Esophagus muscularis mucosa (tissue), 4 donors: Measurements from ENCODE around the gene PCSK6. TPM values are rescaled to one million over a fixed set of nuclear protein-coding genes. Genes with fewer than 3 reads are reported as not detected.
A peak's percentile ranks its signal among the peaks of the same experiment; 100 is the strongest.

Experiments
- DNase-seq: peaks from one replicate; pipeline ENCODE4 v3.0.0-alpha.2; 2017; ENCODE audit errors: extremely low spot score
- H3K27ac ChIP-seq, 4 donors: fragments of 200-600 bp; sonication (generic); replicated peaks in 1 of 4; 1 replicate in 3 of 4; 2 replicates in 1 of 4; pipeline ENCODE4 v1.5.1; 2016 to 2019; ENCODE audit warnings: mild to moderate bottlenecking in 1 of 4
- H3K27me3 ChIP-seq, 4 donors: fragments of 200-600 bp; sonication (generic); one replicate each; pipeline versions ENCODE4 v1.5.1 to v1.6.0; 2016 to 2019
- H3K36me3 ChIP-seq, 4 donors: fragments of 200-600 bp; sonication (generic); one replicate each; pipeline ENCODE4 v1.5.1; 2016 to 2019
- H3K4me1 ChIP-seq, 4 donors: fragments of 200-600 bp; sonication (generic); one replicate each; pipeline ENCODE4 v1.5.1; 2016 to 2019
- H3K4me3 ChIP-seq, 4 donors: fragments of 200-600 bp; sonication (generic); 1 replicate in 2 of 4; 2 replicates in 2 of 4; pipeline ENCODE4 v1.5.1; 2016 to 2019; ENCODE audit warnings: mild to moderate bottlenecking in 4 of 4, moderate library complexity in 1 of 4
- H3K9me3 ChIP-seq, 4 donors: fragments of 200-600 bp; sonication (generic); 1 replicate in 3 of 4; 2 replicates in 1 of 4; pipeline ENCODE4 v1.5.1; 2016 to 2019
- EP300 ChIP-seq: sonication (generic); formaldehyde crosslinking; IDR thresholded peaks from one replicate; pipeline ENCODE4 v1.6.1; 2017; ENCODE audit warnings: antibody characterized with exemption
- POLR2A ChIP-seq: fragments of 450-650 bp; IDR thresholded peaks from one replicate; pipeline ENCODE4 v1.6.1; 2017; ENCODE audit warnings: antibody characterized with exemption, moderate library complexity, mild to moderate bottlenecking, low read depth
- POLR2AphosphoS5 ChIP-seq, 2 donors: sonication (generic); formaldehyde crosslinking; IDR thresholded peaks; one replicate each; pipeline ENCODE4 v1.6.1; 2017; ENCODE audit warnings: antibody characterized with exemption in 2 of 2
- WGBS: methylation state at CpG from one replicate; pipeline ENCODE4 v1.1.5; 2018; 5-methylcytosine and 5-hydroxymethylcytosine counted together
- intact Hi-C: fragments of 100-400 bp; cut with DNase I; formaldehyde crosslinking; loops from one replicate; pipeline ENCODE4 v1.15.1; 2023
- total RNA-seq, 4 donors: library from RNA; depleted of rRNA; stranded (reverse); fragments of >200 nt; gene quantifications; one replicate each; pipeline versions ENCODE4 v1.1.0 to v1.2.1, GENCODE V29; 2016
- TF ChIP-seq, protein P1 (sequence below), 3 experiments: fragments of 200-600 bp in 2 of 3; fragments of 450-650 bp in 1 of 3; sonication (generic) in 2 of 3; IDR thresholded peaks; one replicate each; pipeline ENCODE4 v1.5.1; 2017 to 2019; ENCODE audit warnings: antibody characterized with exemption in 3 of 3, mild to moderate bottlenecking in 2 of 3, moderate library complexity in 1 of 3

PCSK6 gene
- total RNA-seq, 4 donors from 2014 or later = 13.6 to 24.1 (median 15.3) TPM

DNA sequence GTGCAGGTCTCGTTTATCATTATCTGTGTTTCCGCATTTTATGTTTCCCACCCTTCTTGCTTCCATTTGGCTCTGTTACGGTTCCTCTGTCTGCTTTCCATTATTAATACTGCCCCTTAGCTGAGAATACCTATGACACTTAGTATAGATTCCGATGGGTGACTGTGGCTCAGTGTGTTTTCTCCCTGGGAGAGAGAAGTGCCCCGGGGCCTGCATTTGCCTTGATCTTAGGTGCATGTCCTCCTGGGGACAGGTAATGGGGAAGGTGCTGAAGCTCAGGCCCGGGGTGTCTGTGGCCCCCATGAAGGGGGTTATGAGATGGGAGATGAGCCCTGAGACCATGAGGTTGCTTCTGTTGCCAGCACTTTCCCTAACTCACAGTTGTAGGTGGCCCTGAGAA, 43.4 kb upstream of the PCSK6 start:
- Histone ChIP-seq H3K4me3 (no peak overlapping the region), H3K9me3 (no peaks in the 10 kb centered on the region), H3K36me3 (no peaks in the 10 kb centered on the region), H3K27ac (no peak overlapping the region), H3K27me3 (peaks cover 0 to 9% (median 0%) of the 10 kb centered on the region in 4 donors), H3K4me1 (peaks cover 8 to 24% (median 15%) of the 10 kb centered on the region in 4 donors)
- intact Hi-C loops = no loop called here
- TF ChIP-seq POLR2AphosphoS5 (IDR thresholded peaks at IDR 0.05) (no peak), EP300 (no peak), POLR2A (no peak)
- TF ChIP-seq, protein P1, sequence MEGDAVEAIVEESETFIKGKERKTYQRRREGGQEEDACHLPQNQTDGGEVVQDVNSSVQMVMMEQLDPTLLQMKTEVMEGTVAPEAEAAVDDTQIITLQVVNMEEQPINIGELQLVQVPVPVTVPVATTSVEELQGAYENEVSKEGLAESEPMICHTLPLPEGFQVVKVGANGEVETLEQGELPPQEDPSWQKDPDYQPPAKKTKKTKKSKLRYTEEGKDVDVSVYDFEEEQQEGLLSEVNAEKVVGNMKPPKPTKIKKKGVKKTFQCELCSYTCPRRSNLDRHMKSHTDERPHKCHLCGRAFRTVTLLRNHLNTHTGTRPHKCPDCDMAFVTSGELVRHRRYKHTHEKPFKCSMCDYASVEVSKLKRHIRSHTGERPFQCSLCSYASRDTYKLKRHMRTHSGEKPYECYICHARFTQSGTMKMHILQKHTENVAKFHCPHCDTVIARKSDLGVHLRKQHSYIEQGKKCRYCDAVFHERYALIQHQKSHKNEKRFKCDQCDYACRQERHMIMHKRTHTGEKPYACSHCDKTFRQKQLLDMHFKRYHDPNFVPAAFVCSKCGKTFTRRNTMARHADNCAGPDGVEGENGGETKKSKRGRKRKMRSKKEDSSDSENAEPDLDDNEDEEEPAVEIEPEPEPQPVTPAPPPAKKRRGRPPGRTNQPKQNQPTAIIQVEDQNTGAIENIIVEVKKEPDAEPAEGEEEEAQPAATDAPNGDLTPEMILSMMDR (IDR thresholded peaks at IDR 0.05) = no peak
- peak; percentile 88 for DNase-seq
- 92% methylated on average over 6 of the region's 6 CpGs for WGBS

DNA sequence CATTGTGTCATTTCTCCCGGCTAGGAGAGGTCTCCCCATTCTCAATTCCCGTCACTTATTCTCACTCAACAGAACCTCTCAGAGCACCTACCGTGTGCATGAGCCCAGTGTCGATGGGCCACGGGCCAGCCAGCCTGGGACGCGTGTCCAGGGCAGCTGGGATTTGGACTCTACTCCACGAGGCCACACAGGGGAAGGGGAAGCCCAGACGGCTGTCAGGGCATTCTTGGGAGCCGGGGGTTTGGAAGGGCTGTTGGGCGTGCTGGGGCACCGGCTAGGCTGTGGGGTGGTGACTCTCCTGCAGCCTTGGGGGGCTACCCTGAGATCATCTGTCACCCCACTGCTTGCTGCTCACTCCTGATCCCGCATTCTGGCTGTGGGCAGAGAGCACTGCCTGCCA, 41.7 kb upstream of the PCSK6 start:
- Histone ChIP-seq H3K9me3 (no peaks in the 10 kb centered on the region), H3K27ac (no peak overlapping the region), H3K36me3 (no peaks in the 10 kb centered on the region), H3K27me3 (peaks cover 0 to 9% (median 0%) of the 10 kb centered on the region in 4 donors), H3K4me1 (peaks cover 12 to 22% (median 22%) of the 10 kb centered on the region in 4 donors), H3K4me3 (no peak overlapping the region)
- WGBS = 85% methylated on average over 13 of the region's 13 CpGs
- DNase-seq = peak; percentile 89
- intact Hi-C loops = no loop called here
- TF ChIP-seq, protein P1 (IDR thresholded peaks at IDR 0.05) = no peak
- TF ChIP-seq POLR2A = no peak
- TF ChIP-seq POLR2AphosphoS5 (IDR thresholded peaks at IDR 0.05) = no peak
- TF ChIP-seq EP300 = no peak

DNA sequence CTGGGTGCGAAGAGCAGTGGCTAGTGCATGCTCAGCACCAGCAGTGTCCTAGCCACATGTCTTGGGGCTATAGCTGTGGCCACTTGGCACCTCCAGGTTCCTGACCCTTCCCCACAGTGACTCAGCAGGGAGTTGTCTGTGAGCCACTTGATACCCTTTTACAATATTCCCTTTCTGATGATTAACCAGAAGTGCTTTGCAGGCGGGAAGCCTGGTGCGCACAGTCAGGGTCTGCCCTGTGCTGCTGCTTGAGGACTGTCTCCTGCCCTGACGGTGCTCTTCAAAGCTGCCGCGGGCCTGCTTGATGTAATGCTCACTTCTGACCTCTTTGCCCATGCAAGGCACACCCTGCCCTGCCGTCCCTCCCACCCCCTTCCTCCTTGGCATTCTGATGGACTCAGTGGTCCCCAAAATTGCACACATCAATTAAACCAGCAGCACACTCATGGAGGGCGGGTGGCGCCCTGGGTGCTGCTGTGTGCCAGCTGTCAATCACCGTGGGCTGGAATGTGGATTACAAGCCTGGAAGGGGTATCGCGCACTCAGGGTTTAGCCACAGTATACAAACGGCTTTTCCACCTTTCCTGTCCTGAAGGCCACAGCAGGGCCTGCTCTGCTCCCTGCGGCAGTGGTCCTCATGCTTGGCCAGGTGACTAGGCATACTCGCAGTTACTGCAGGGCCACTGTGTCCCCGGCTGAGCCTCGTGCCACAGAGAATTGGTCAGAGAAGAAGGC, 40.9 kb upstream of the PCSK6 start:
- peaks cover 0 to 8% (median 0%) of the 10 kb centered on the region in 4 donors for H3K27me3 ChIP-seq
- 85% methylated on average over 17 of the region's 17 CpGs for whole genome bisulfite sequencing
- TF ChIP-seq EP300 (no peak), POLR2AphosphoS5 (IDR thresholded peaks at IDR 0.05) (no peak), POLR2A (no peak)
- TF ChIP-seq, protein P1 (IDR thresholded peaks at IDR 0.05) = no peak
- H3K27ac ChIP-seq = no peak overlapping the region
- peak; percentile 79 for DNase-seq
- intact Hi-C loops = no loop called here
- no peak overlapping the region for H3K4me3 ChIP-seq
- no peaks in the 10 kb centered on the region for H3K9me3 ChIP-seq
- H3K4me1 ChIP-seq = peaks cover 12 to 22% (median 22%) of the 10 kb centered on the region in 4 donors
- no peaks in the 10 kb centered on the region for H3K36me3 ChIP-seq

DNA sequence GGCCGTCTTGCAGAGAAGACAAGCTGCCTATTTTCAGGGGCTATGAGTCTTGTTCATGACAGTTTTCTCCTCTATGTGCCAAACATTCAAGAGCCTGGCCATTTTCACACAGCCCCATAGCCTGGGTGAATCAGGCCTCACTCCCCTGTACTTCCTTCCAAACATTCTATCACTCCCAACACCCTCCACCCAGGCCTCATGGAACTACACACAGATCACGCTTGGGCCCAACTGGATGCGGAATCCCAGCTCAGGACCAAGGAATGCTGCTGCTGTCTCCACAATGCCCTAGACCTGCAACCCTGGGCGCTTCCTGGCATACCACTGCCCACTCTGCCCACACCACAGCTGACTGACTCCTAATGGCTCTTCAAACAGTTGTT, 39.4 kb upstream of the PCSK6 start:
- Histone ChIP-seq H3K27ac (peak overlapping the region; percentile 34 to 68 (median 54)), H3K4me1 (peaks cover 12 to 22% (median 22%) of the 10 kb centered on the region in 4 donors), H3K9me3 (no peaks in the 10 kb centered on the region), H3K4me3 (no peak overlapping the region), H3K36me3 (no peaks in the 10 kb centered on the region), H3K27me3 (peaks cover 0 to 6% (median 0%) of the 10 kb centered on the region in 4 donors)
- intact Hi-C loops = no loop called here
- TF ChIP-seq EP300 = no peak
- TF ChIP-seq POLR2A = no peak
- WGBS = 54% methylated on average over 4 of the region's 4 CpGs
- DNase-seq = peak; percentile 91

DNA sequence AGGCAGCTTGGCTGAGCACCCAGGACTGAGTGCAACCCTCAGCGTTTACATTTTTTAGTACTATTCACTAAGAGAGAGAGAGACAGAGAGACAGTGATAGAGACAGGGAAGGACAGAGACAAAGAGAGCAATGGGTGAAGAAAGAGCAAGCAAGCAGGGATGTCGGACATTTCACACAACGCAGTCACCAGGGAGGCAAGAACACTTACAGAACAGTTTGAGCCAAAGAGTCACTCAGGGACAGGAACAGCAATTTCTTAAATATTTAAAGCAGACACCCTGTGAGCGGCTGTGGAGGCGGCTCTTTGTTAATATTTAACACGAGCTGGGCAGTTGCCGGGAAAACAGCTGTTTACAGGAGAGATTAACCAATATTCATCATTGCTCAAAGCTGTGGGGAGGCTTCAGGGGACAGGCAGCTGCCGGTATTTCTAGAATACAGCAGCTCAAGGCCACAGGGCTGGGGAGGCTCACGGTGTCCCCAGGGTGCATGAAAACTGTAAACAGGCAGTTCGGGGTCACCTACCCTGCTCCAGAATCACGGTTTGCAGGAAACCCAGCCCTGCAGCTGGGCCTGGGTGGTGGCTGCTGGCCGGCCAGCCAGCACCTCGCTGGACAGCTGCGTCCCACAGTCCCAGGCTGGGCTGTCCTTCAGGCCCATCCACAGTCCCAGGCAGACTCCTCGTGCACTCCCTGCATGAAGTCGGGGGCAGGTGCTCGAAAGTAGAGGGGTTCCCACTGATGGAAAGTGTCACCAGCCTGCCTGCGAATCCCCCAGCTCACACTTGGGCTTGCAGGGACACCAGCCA, 38.8 kb upstream of the PCSK6 start:
- peak; percentile 92 for DNase-seq
- intact Hi-C loops = no loop called here
- H3K4me1 ChIP-seq = peaks cover 12 to 22% (median 22%) of the 10 kb centered on the region in 4 donors
- H3K27ac ChIP-seq = peak overlapping the region; percentile 34 to 68 (median 54)
- no peaks in the 10 kb centered on the region for H3K9me3 ChIP-seq
- 27% methylated on average over 13 of the region's 18 CpGs for WGBS
- H3K4me3 ChIP-seq = peak overlapping the region in 1 of 4 donors; percentile 7
- peaks cover 0 to 9% (median 0%) of the 10 kb centered on the region in 4 donors for H3K27me3 ChIP-seq
- no peaks in the 10 kb centered on the region for H3K36me3 ChIP-seq
- TF ChIP-seq POLR2AphosphoS5 (IDR thresholded peaks at IDR 0.05) (peak in 1 of 2 donors; percentile 25), EP300 (no peak)
